ENCODE measurements around the gene FAF1.

GRCh38 chr1:50419192-50419906, 540.7 kb downstream of the FAF1 start:
- no peak for TF ChIP-seq GATA2 (IDR thresholded peaks at IDR 0.05; ENCODE audit: low read depth, low read length)
- TF ChIP-seq GATA3 (IDR thresholded peaks at IDR 0.05; ENCODE audit: low read depth, low read length), result no peak

All from SH-SY5Y (cell line).